OCI-LY3 (cell line): ENCODE measurements around the gene EIF4G3.

Experiments
- EZH2phosphoT487 ChIP-seq: fragments of 200-600 bp; shearing (Covaris generic); IDR thresholded peaks from 2 replicates; pipeline ENCODE4 v1.6.1; 2018; ENCODE audit warnings: antibody characterized with exemption, mixed run types, low read depth
- TF ChIP-seq, protein P1 (sequence below): fragments of 200-600, 300-600 bp; sonication (generic); IDR thresholded peaks from 2 replicates; pipeline ENCODE4 v1.5.1; 2014; ENCODE audit warnings: antibody characterized with exemption, low read length, low read depth

DNA sequence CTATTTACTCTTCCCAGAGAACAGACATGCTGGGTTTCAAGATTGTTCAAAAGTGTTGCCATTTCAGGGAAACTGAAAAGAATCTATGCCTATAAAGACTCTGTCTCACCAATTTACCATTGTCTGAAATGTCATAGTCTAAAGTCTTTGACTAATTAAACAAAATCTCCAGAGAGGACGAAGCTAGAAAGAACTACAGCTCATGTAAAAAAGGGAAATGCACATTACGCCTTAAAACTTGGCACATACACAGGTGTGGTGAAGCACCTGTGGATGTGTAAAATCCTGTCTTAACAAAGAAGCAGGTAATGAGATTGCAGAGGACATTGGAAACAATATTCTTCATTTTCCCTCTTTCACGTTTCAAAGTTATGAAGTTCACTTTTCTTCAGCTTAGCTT lies 130.6 kb downstream of the EIF4G3 start:
- TF ChIP-seq, protein P1, sequence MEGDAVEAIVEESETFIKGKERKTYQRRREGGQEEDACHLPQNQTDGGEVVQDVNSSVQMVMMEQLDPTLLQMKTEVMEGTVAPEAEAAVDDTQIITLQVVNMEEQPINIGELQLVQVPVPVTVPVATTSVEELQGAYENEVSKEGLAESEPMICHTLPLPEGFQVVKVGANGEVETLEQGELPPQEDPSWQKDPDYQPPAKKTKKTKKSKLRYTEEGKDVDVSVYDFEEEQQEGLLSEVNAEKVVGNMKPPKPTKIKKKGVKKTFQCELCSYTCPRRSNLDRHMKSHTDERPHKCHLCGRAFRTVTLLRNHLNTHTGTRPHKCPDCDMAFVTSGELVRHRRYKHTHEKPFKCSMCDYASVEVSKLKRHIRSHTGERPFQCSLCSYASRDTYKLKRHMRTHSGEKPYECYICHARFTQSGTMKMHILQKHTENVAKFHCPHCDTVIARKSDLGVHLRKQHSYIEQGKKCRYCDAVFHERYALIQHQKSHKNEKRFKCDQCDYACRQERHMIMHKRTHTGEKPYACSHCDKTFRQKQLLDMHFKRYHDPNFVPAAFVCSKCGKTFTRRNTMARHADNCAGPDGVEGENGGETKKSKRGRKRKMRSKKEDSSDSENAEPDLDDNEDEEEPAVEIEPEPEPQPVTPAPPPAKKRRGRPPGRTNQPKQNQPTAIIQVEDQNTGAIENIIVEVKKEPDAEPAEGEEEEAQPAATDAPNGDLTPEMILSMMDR: no peak
- no peak for TF ChIP-seq EZH2phosphoT487
